A549 treated with CpdA at 1 μM for 4 hours (cell line): ENCODE data around the gene PLK1. TPM values are rescaled to one million over a fixed set of nuclear protein-coding genes. Genes with fewer than 3 reads are reported as not detected.

Experiments used
- total RNA-seq: library from RNA; stranded (reverse); fragments of 200-300 nt; extraction: Qiagen RNA extraction; gene quantifications from 5 replicates; pipeline ENCODE4 v1.2.3, GENCODE V29; 2022; ENCODE audit warnings: low read depth

The PLK1 gene
- 148 to 177 TPM (median 166 TPM) in 5 replicates for total RNA-seq

GRCh38 chr16:23678430-23679273 is at the start of gene PLK1:
Gene PLK1, plus strand, starts transcription at chr16:23678889. Its CDS starts 44 bp downstream, at chr16:23678933.

GRCh38 chr16:23640931-23641765 is 37.5 kb upstream of the PLK1 start, which contains the start of the genes DCTN5 and PALB2:
Gene DCTN5, plus strand, starts transcription at chr16:23641466. Its CDS starts 77 bp downstream, at chr16:23641543.
Gene PALB2, minus strand, starts transcription at chr16:23641310. Its CDS starts 153 bp downstream, at chr16:23641157.

GRCh38 chr16:23712976-23713375 is 34.3 kb downstream of the PLK1 start, which contains the start of gene ERN2:
Gene ERN2, minus strand, starts transcription at chr16:23713222. Its CDS starts 35 bp downstream, at chr16:23713187.

Other genes with a start within 250 kb of the PLK1 start
- 14.6 to 18.4 TPM (median 16.8 TPM) in 5 replicates for gene COG7, start 225.7 kb upstream of the PLK1 start, total RNA-seq
- gene GGA2, start 168.4 kb upstream of the PLK1 start, total RNA-seq: 28.1 to 38.1 TPM (median 29.6 TPM) in 5 replicates
- gene EARS2, start 121.5 kb upstream of the PLK1 start, total RNA-seq: 28.7 to 33.8 TPM (median 32.8 TPM) in 5 replicates
- gene UBFD1, start 121.2 kb upstream of the PLK1 start, total RNA-seq: 43.6 to 63.2 TPM (median 55.5 TPM) in 5 replicates
- 164 to 201 TPM (median 184 TPM) in 5 replicates for gene NDUFAB1, start 82.6 kb upstream of the PLK1 start, total RNA-seq
- 11.0 to 12.6 TPM (median 11.6 TPM) in 5 replicates for gene PALB2, start 37.6 kb upstream of the PLK1 start, total RNA-seq
- 70.3 to 75.5 TPM (median 73.9 TPM) in 5 replicates for gene DCTN5, start 37.4 kb upstream of the PLK1 start, total RNA-seq
- 0.03 TPM in 1 of 5 replicates, not detected in the others for gene ERN2, start 34.3 kb downstream of the PLK1 start, total RNA-seq
- 0.03 TPM in 1 of 5 replicates, not detected in the others for gene CHP2, start 76.1 kb downstream of the PLK1 start, total RNA-seq
- 0.11 to 0.28 TPM (median 0.15 TPM) in 5 replicates for gene PRKCB, start 157.1 kb downstream of the PLK1 start, total RNA-seq